ENCODE measurements around the gene AGRN.
"Not testable (repeated sequence)": the region's sequence is repeated elsewhere in the genome, so short reads cannot be mapped to it uniquely, and the experiment has no call there.

Gene AGRN

GRCh38 chr1:1018321-1018685 is 1.6 kb upstream of the AGRN start:
- in situ Hi-C loops (cut with HindIII; ENCODE audit: low sequenced_read_pairs), result not testable (repeated sequence)

GRCh38 chr1:1019122-1019999 is 559 bp upstream of the AGRN start:
- in situ Hi-C loops (cut with HindIII; ENCODE audit: low sequenced_read_pairs), result no loop called here

- in situ Hi-C loops (cut with HindIII; ENCODE audit: low sequenced_read_pairs), result no loop called here
Observed at GRCh38 chr1:1020415-1021009, 592 bp downstream of the AGRN start.

- in situ Hi-C loops (cut with HindIII; ENCODE audit: low sequenced_read_pairs), result no loop called here
Observed at GRCh38 chr1:1021010-1021919, 1.3 kb downstream of the AGRN start.

GRCh38 chr1:1021920-1022259 is 2.0 kb downstream of the AGRN start:
- in situ Hi-C loops (cut with HindIII; ENCODE audit: low sequenced_read_pairs), result no loop called here

- in situ Hi-C loops (cut with HindIII; ENCODE audit: low sequenced_read_pairs), result no loop called here
Observed at GRCh38 chr1:1022302-1023009, 2.5 kb downstream of the AGRN start.

- in situ Hi-C loops (cut with HindIII; ENCODE audit: low sequenced_read_pairs), result no loop called here
Observed at GRCh38 chr1:1023700-1024099, 3.8 kb downstream of the AGRN start.

- in situ Hi-C loops (cut with HindIII; ENCODE audit: low sequenced_read_pairs), result no loop called here
Observed at GRCh38 chr1:1024149-1024770, 4.3 kb downstream of the AGRN start.

GRCh38 chr1:1024771-1025699 is 5.1 kb downstream of the AGRN start:
- in situ Hi-C loops (cut with HindIII; ENCODE audit: low sequenced_read_pairs), result no loop called here

- in situ Hi-C loops (cut with HindIII; ENCODE audit: low sequenced_read_pairs), result no loop called here
Observed at GRCh38 chr1:1025730-1026129, 5.8 kb downstream of the AGRN start.

- in situ Hi-C loops (cut with HindIII; ENCODE audit: low sequenced_read_pairs), result no loop called here
Observed at GRCh38 chr1:1026599-1027413, 6.9 kb downstream of the AGRN start.

- in situ Hi-C loops (cut with HindIII; ENCODE audit: low sequenced_read_pairs), result no loop called here
Observed at GRCh38 chr1:1027791-1028190, 7.9 kb downstream of the AGRN start.

GRCh38 chr1:1030867-1031658 is 11.1 kb downstream of the AGRN start:
- in situ Hi-C loops (cut with HindIII; ENCODE audit: low sequenced_read_pairs), result not testable (repeated sequence)

GRCh38 chr1:1031659-1032235 is 11.8 kb downstream of the AGRN start:
- in situ Hi-C loops (cut with HindIII; ENCODE audit: low sequenced_read_pairs), result no loop called here

- in situ Hi-C loops (cut with HindIII; ENCODE audit: low sequenced_read_pairs), result no loop called here
Observed at GRCh38 chr1:1032424-1032823, 12.5 kb downstream of the AGRN start.

GRCh38 chr1:1033009-1033587 is 13.2 kb downstream of the AGRN start:
- in situ Hi-C loops (cut with HindIII; ENCODE audit: low sequenced_read_pairs), result no loop called here

All from endothelial cell of hepatic sinusoid (primary cell).